ENCODE results near the gene PGF.

The PGF gene

GRCh38 chr14:74977901-74978385 is 22.5 kb upstream of the PGF start:
- DNase-seq, result no peak

DNA sequence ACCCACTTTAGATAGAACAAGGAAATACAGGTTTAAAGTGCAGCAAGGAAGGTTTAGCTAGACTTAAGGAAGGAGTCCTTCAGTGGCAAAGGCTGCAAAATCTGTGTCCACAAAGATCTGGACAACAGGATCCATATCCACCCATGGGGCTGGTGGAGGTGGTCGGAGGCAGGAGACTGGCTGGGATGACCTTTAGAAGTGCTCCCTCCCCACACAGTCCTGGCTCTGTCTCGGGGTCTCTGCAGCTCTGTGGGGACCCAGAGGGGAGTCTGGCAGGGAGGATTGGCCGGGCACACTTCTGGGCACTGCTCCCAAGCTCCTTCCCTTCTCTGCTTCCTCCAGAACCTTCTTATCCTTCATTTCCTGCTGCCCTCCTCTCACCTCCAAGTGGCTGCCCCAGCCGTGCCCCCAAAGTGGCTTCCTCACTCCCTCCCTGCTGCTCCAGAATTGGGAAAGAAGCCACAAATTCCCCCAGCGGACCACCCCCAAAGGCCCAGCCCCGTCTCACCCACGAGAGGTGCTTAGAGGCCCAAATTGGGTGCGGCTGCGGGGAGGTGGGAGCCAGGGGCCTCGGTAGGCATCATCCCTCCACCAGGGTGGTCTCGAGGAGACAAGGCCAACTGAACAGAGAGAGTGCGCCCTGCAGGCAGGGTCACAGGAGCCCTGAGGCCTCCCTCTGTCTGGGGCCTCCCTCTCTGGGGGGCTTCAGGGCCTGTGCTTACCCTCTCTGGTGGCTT is 21.9 kb upstream of the PGF start:
- no peak for DNase-seq

DNA sequence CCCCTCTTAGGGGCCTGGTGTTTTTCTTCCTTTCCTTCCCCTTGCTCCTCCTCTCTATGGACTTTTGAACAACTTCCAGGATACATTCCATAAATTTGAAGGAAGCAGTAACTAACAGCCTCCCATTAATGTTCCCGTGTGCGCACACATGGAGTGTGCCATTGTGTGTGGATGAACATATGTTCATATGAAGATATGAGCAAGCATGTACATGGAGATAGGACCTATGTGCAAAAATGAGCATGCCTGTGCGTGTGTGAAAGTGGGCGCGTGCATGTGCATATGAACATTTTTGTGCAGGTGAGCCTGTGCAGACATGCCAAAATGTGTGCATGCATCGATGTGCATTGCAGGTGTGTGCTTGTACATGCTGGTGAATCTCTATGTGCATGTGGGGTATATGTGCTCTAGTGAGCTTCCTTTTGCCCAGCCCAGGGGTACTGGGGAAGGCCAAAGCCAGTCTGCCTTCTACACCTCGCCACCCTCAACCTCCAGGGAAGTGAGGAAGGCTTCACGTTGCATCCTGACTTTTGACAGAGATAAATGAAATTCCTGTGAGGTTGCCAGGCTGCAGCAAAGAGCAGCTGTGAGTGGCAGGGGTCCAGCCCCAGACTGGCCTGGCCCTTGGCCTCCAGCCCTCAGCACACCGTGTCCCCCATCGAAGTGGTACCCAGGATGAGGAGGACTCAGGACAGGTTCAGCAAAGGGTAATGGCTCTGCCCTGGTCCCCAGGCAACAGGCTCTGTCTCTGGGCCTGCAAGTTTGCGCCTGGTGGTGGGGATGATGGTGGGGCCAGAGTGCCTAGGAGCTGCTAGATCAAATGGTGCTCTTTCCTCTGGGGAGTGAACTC is 21.1 kb upstream of the PGF start:
- DNase-seq, result no peak

DNA sequence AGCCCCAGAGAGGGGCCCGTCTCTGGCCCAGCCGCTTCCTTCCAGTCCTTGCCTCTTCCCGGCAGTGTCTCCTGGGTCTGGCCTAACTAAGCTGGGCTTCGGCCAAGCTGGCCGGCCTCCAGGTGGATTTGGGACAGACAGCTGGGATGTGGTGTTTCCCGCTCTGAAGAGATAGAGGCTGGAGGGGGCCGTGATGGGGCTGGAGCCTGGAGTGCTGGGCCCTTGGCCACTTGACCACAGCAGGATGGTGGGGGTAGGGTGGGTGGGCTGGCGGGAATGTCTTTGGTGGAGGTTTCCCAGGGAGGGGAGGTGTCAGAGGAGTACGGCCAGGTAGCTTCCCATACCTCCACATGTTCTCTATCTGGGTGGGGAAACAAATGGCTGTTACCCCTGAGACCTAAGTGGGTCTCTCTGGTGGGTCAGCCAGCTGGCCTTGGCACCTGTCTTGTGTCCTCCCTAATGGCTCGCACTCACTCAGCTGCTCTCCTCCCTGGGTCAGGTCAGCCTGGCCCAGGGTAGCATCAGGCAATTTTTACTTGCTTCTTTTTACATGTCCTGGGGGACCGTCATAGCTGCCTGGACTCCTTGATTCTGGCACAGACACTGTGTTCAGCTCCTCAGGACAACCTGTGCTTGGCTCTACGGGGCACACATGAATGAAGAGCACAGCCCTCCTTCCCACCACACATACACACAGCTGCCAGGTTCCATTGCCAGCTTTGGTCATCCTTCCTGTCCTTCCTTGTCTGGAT is 19.8 kb upstream of the PGF start:
- no peak for DNase-seq

- DNase-seq, result no peak
These were observed 19.1 kb upstream of the PGF start for GRCh38 chr14:74974364-74975058.

GRCh38 chr14:74973905-74974363 is 18.5 kb upstream of the PGF start:
- DNase-seq, result no peak

GRCh38 chr14:74973003-74973653 is 17.7 kb upstream of the PGF start:
- DNase-seq, result no peak

- no peak for DNase-seq
These were observed 13.4 kb upstream of the PGF start for GRCh38 chr14:74968811-74969210.

DNA sequence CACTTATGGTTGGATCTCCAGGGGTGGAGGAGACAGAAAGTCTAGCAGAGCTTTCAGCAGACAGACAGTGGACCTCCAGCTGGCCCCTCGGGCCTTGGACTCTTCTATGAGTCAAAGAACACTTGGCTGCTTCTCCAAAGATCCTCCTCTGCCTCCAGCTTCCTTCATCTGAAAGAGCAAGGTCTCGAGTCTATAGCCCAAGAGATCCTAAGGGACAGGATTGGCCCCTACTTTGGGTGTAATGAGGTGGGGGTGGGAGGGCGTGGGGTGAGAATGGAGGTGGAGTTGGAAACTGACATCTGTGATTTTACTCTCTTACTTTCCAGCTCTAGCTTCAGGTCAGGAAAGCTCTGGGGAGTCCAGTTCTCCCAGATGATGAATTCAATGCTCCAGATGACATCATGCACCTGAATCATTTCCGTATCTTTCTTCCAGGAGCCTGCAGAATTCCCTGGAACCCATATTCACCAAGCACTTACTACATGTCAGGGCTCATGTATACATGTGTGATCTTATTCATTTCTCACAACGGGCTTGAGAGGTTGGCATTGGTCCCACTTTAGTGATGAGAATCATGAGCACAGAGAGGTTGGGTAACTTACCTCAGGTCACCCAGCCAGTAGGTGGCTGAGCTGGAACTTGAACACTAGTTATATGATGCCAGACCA is 10.2 kb upstream of the PGF start:
- no peak for DNase-seq

GRCh38 chr14:74964787-74965485 is 9.5 kb upstream of the PGF start:
- DNase-seq, result no peak

GRCh38 chr14:74963705-74964271 is 8.4 kb upstream of the PGF start:
- no peak for DNase-seq

- DNase-seq, result no peak
These were observed 7.8 kb upstream of the PGF start for GRCh38 chr14:74963178-74963704.

GRCh38 chr14:74962493-74962892 is 7.1 kb upstream of the PGF start:
- no peak for DNase-seq

- no peak for DNase-seq
These were observed 6.6 kb upstream of the PGF start for GRCh38 chr14:74962046-74962445.

GRCh38 chr14:74961238-74961911 is 6.0 kb upstream of the PGF start:
- no peak for DNase-seq

- DNase-seq, result no peak
These were observed 5.3 kb upstream of the PGF start for GRCh38 chr14:74960736-74961135.

DNA sequence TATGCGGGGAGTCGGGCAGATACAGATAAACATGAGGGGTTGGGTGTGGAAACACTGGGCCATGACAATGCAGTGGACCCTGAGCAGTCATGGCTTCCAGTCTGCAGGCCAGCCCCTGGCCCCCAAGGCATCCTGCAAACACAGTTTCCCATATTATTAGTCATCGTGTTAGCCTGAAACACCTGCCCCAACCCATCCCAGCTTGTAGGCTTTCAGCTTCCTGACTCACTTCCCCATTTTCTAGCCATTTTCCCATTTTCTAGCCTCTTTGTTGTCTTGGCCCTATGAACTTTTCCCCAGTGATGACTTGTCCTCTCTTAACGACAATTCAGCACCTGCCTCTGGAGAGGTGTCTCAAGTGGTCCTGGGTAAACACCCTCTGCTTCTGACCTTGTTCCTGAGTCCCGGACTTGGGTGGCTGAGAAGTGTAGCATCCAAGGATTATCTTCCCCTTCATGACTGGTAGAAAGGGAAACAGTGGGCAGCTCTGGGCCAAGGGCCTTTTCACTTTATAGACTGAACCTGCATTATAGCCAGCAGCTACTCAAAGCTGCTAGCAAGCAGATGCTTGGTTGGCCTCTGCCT is 4.3 kb upstream of the PGF start:
- DNase-seq, result no peak

GRCh38 chr14:74956280-74957072 is 1.1 kb upstream of the PGF start:
- no peak for DNase-seq

DNA sequence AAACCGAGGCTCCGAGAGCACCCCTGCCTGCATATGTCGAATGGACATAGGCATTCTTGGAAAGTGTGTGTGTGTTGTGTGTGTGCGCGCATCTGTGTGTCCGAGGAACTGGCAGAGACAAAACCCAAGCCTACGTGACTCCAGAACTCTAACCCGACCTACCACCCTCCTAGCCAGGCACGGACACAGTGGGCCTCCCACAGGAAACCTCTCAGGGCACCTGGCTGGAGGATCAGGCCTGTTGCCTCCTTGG is 556 bp upstream of the PGF start:
- no peak for DNase-seq

Measured in NCI-H526 treated with DMSO at 0.1 percent for 48 hours (cell line).